ENCODE measurements around the gene AGER. TPM values are rescaled to one million over a fixed set of nuclear protein-coding genes. Genes with fewer than 3 reads are reported as not detected.
"Not testable (repeated sequence)": the region's sequence is repeated elsewhere in the genome, so short reads cannot be mapped to it uniquely, and the experiment has no call there.

The AGER gene
- total RNA-seq, 1 donor from 2014 or later: 24.1 TPM

DNA sequence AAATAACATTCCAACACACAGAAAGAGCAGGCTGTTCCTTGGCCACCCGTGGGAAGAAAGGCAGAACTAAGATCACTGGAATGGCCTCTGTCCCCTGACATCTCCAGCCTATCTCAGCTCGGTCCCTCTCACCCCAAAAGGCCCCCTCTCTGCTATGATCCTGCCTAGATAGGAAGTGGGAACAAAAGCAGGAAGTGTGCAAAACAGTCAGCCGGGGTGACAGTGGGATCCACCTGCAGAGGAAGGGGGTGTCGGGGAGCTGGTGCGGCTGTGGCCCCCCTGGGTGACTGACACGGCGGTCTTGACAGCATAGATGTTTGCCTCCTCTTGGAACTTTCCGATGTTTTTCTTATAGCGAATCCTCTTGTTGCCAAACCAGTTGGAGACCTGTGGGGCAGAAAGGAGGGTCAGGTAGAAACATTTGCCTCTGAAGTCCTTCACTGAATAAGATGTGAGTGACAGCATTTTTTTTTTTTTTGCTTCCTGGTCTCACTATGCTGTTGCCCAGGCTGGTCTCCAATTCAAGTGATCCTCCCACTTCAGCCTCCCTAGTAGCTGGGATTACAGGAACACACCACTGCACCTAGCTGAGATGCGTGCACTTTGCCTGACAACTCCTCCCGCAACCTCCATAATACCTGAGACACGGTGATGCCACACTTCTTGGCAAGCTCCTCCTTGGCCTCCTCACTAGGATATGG, 3.1 kb upstream of the AGER start:
- peak overlapping the region; percentile 89 for H3K27ac Mint-ChIP-seq
- peak overlapping the region; percentile 31 for H3K4me3 Mint-ChIP-seq
- peaks cover 56% of the 10 kb centered on the region for H3K36me3 Mint-ChIP-seq (ENCODE audit: low read depth)
- intact Hi-C loops (cut with micrococcal nuclease): no loop called here
- no peaks in the 10 kb centered on the region for H3K27me3 Mint-ChIP-seq
- H3K4me1 Mint-ChIP-seq: peaks cover 51% of the 10 kb centered on the region
- no peak for DNase-seq
- H3K9me3 Mint-ChIP-seq: no peaks in the 10 kb centered on the region

DNA sequence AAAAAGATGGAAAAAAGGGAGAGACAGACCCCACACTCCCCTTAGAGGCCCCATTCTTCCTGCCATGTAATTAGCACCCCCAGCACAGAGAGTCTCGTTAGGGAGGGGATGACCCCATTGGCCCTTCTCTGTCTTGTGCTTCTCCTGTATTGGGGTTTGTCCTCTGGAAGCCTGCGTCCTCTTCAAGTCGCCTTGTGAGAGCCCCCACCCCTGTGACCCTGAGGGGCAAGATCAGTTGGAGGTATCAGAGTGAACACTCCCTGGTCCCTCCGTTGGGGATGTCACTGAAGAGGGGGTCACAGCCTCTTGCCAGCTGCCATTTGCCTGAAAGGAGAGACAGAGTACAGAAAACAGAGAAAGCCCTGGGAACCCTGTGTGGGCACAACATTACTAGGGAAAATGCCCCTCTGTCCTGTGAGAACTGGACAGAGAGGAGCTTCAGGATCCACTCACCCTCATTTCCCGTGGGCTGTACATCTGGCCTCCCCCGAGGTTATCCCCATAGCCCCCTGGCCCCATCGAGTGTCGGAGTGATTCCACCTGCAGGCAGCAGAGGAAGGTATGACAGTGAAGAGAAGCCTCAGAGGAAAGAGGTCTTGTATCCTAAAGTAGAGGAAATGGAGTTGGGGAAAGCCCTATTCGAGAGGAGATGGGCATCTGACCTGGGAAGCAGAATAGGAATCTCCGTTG, 2.2 kb upstream of the AGER start:
- Mint-ChIP-seq H3K4me3 (peak overlapping the region; percentile 46), H3K27ac (peak overlapping the region; percentile 89), H3K36me3 (ENCODE audit: low read depth) (peaks cover 62% of the 10 kb centered on the region), H3K4me1 (peaks cover 46% of the 10 kb centered on the region)
- DNase-seq; intact Hi-C loops (cut with micrococcal nuclease); H3K9me3 Mint-ChIP-seq; H3K27me3 Mint-ChIP-seq: not testable (repeated sequence)

DNA sequence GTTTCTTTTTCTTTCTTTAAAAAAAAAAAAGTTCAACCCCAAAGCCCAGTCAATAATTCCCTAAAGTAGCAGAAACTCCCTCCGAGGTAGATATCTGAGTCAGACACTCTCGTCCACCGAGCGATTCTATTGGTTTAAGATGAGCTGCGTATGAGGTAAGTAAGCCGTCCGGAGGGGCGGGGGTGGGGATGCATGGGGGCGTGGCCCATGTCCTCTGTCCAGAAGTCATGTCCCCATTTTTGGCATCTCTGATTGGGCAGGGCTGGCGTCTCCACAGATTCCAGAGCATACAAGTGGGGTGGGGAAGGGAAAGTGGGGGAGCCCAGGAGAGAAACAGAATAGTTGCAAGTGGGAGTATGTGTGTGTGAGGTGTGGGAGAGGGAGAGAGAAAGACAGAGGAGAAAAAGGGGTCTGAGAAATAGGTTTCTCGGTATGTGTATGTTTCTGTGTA, 1.7 kb upstream of the AGER start:
- DNase-seq: peak; percentile 75
- intact Hi-C loops (cut with micrococcal nuclease); H3K9me3 Mint-ChIP-seq; H3K27me3 Mint-ChIP-seq: not testable (repeated sequence)
- peaks cover 65% of the 10 kb centered on the region for H3K36me3 Mint-ChIP-seq (ENCODE audit: low read depth)
- H3K4me1 Mint-ChIP-seq: peaks cover 44% of the 10 kb centered on the region
- H3K4me3 Mint-ChIP-seq: peak overlapping the region; percentile 46
- H3K27ac Mint-ChIP-seq: peak overlapping the region; percentile 89

DNA sequence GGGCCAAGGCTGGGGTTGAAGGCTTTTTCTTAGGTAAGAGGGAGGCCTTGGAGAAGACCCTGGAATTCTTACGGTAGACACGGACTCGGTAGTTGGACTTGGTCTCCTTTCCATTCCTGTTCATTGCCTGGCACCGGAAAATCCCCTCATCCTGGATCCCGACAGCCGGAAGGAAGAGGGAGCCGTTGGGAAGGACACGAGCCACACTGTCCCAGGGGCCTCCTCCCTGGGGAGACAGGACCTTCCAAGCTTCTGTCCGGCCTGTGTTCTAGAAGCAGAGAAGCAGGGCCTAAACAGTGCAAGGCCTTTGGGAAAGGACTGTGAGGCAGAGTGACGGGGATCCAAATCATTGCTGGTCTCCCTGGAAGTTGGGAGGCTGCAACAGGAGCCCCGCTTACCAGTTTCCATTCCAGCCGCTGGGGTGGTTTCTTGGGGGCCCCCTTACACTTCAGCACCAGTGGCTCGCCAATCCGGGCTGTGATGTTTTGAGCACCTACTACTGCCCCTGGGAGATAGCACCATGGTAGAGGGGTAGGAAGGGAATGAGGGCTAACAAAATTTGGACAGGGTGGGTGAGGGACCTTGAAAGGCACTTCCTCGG, 470 bp downstream of the AGER start:
- H3K4me3 Mint-ChIP-seq: no peak overlapping the region

DNA sequence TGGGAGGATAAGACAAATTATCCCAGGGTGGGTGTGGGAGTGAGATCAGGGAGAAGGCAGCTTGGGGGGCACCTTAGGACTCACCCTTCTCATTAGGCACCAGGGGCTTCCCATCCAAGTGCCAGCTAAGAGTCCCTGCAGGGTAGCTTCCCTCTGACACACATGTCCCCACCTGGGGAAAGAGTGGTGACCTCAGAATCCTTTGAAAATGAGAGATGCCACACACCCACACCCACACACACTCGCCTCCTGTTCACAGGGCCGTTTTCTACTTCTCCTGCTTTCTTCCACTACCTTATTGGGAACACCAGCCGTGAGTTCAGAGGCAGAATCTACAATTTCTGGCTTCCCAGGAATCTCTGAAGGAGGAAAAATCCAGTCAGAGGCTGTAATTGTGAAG, 1.0 kb downstream of the AGER start:
- Mint-ChIP-seq H3K4me3 (no peak overlapping the region), H3K4me1 (peaks cover 47% of the 10 kb centered on the region), H3K27me3 (no peaks in the 10 kb centered on the region), H3K27ac (peak overlapping the region; percentile 54), H3K9me3 (no peaks in the 10 kb centered on the region), H3K36me3 (ENCODE audit: low read depth) (peaks cover 68% of the 10 kb centered on the region)
- DNase-seq: no peak
- intact Hi-C loops (cut with micrococcal nuclease): no loop called here

More for the DNA sequence above, 470 bp downstream of the AGER start:
- intact Hi-C loops (cut with micrococcal nuclease): no loop called here
- no peaks in the 10 kb centered on the region for H3K27me3 Mint-ChIP-seq
- peaks cover 67% of the 10 kb centered on the region for H3K36me3 Mint-ChIP-seq (ENCODE audit: low read depth)
- DNase-seq: no peak
- no peaks in the 10 kb centered on the region for H3K9me3 Mint-ChIP-seq
- H3K4me1 Mint-ChIP-seq: peaks cover 48% of the 10 kb centered on the region
- H3K27ac Mint-ChIP-seq: peak overlapping the region; percentile 67

DNA sequence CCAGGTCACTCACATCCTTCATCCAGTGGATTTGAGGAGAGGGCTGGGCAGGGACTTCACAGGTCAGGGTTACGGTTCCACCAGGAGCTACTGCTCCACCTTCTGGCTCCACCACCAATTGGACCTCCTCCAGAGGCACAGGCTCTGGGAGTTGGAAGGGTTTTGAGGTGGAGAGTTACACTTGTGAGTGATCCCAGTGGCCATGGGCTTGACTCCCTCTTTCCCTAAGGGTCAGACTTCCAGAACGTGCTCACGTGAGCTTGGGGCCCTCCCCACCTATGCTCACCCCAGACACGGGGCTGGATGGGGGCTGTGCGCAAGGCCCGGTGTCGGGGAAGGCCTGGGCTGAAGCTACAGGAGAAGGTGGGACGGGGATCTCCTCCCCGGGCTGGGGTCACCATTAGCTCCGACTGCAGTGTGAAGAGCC, 1.5 kb downstream of the AGER start:
- intact Hi-C loops (cut with micrococcal nuclease): no loop called here
- peaks cover 66% of the 10 kb centered on the region for H3K36me3 Mint-ChIP-seq (ENCODE audit: low read depth)
- H3K9me3 Mint-ChIP-seq: no peaks in the 10 kb centered on the region
- no peaks in the 10 kb centered on the region for H3K27me3 Mint-ChIP-seq
- no peak overlapping the region for H3K4me3 Mint-ChIP-seq
- peak overlapping the region; percentile 54 for H3K27ac Mint-ChIP-seq
- peaks cover 48% of the 10 kb centered on the region for H3K4me1 Mint-ChIP-seq
- DNase-seq: no peak

DNA sequence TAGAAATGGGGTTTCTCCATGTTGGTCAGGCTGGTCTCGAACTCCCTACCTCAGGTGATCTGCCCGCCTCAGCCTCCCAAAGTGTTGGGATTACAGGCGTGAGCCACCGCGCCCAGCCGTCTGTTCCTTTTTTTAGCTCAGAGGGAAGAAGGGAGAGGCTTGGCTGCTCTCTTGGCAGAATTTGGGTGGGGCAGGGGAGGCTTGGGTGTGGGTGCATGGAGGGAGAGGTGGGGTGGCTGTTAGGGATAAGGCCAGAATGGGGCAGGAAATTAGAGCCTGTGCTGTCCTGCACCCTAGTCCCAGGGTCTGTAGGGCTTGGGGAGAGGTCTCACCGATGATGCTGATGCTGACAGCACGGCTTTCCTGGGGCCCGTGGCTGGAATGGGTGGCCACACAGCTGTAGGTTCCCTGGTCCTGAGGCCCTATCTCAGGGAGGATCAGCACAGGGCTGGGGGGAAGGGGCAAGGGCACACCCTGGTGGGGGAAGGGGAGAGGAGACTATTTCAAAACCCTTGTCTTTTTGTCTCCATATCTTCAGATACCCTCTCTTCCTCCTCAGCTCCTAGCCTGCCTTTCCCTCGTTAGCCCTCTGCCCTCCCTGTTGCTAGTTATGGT, 2.0 kb downstream of the AGER start:
- intact Hi-C loops (cut with micrococcal nuclease): no loop called here
- Mint-ChIP-seq H3K27ac (no peak overlapping the region), H3K4me1 (peaks cover 47% of the 10 kb centered on the region), H3K36me3 (ENCODE audit: low read depth) (peaks cover 61% of the 10 kb centered on the region), H3K9me3 (no peaks in the 10 kb centered on the region), H3K27me3 (no peaks in the 10 kb centered on the region), H3K4me3 (no peak overlapping the region)
- no peak for DNase-seq

DNA sequence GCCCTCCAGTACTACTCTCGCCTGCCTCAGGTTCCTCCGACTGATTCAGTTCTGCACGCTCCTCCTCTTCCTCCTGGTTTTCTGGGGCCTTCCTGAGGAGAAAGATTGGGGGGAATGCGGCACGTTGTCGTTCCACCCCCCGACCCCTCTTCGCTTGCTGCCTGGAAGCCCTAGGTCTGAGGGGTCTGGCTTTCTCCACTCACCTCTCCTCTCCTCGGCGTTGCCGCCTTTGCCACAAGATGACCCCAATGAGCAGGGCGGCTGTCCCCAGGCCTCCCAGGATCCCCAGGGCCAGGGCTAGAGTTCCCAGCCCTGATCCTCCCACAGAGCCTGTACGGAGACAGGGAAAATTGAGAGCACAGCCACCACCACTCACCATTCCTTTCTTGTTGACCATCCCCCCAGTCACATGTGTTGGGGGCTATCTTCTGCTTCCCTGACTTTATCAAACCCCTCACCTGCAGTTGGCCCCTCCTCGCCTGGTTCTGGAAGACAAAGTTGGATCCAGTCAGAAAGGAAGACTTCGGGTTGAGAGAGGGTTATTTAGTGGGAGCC, 2.8 kb downstream of the AGER start:
- Mint-ChIP-seq H3K27me3 (no peaks in the 10 kb centered on the region), H3K27ac (peak overlapping the region; percentile 55), H3K9me3 (no peaks in the 10 kb centered on the region), H3K4me1 (peaks cover 48% of the 10 kb centered on the region), H3K36me3 (ENCODE audit: low read depth) (peaks cover 53% of the 10 kb centered on the region), H3K4me3 (no peak overlapping the region)
- intact Hi-C loops (cut with micrococcal nuclease): no loop called here
- DNase-seq: no peak

DNA sequence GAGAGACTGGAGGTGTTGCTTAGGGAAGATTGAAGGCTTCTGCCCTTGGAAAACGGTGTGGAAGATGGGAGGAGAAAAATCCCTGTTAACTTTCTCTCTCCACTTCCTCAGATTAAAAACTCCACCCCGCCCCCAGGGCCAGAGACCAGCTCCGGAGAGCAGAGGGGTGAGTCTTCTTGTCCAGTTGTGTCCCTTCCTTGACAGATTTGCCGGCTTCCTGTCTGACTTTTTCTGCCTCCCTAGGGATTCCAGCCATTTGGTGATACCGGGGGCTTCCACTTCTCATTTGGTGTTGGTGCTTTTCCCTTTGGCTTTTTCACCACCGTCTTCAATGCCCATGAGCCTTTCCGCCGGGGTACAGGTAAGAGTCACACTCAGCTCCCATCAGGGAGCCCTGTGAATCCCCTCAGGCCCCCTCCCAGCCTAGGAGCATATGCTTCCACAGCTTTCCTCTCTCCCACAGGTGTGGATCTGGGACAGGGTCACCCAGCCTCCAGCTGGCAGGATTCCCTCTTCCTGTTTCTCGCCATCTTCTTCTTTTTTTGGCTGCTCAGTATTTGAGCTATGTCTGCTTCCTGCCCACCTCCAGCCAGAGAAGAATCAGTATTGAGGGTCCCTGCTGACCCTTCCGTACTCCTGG, 4.2 kb downstream of the AGER start:
- Mint-ChIP-seq H3K36me3 (ENCODE audit: low read depth) (peaks cover 44% of the 10 kb centered on the region), H3K4me1 (peaks cover 48% of the 10 kb centered on the region), H3K27ac (peak overlapping the region; percentile 95), H3K27me3 (no peaks in the 10 kb centered on the region), H3K9me3 (no peaks in the 10 kb centered on the region), H3K4me3 (peak overlapping the region; percentile 86)
- no peak for DNase-seq
- intact Hi-C loops (cut with micrococcal nuclease): loop anchor here (5.0 to 10.0 kb wide), 5 partner anchors 223 to 1235 kb away; partner anchors contain the start of genes BRD2, CUTA, HSD17B8 and NELFE

DNA sequence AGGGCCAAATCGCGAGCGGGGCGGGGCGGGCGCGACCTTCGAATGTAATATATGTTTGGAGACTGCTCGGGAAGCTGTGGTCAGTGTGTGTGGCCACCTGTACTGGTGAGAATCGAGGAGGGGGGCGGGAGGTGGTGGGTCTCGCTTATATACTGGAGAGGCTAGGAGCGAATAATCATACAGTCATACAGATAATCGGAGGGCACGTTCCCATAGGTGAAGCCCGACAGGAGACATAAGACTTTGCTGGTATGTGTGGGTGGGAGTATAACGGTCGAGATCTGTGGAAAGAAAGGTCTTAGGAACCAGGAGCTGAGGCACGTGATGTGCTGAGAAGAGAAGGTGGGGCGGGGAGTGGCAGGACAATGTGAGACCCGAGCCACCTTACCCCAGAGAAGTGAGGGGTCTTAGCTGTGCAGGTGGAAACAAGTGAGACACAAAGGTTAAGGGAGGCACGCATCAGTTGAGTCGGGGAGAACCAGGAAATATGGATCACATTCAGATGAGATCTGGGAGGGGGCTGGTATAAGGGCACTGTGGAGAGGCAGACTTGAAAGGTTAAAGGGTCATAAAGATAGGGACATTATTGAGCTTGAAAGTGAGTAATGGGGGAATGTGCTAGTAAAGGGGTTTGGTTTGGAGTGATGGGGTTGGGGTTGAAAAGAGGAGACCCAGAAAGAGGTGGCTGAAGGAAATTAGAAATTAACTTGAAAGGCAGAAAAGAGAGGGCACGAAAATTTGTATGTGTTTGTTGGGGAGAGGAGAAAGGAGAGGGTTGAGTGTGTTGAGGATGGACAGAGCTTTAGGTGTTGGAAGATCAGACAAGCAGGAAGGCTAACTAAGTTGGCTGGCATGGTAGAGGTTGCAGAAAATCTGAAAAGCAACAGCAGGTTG, 5.3 kb downstream of the AGER start:
- peak; percentile 71 for DNase-seq
- H3K36me3 Mint-ChIP-seq (ENCODE audit: low read depth): peaks cover 38% of the 10 kb centered on the region
- H3K27me3 Mint-ChIP-seq: no peaks in the 10 kb centered on the region
- H3K4me3 Mint-ChIP-seq: peak overlapping the region; percentile 86
- H3K4me1 Mint-ChIP-seq: peaks cover 53% of the 10 kb centered on the region
- H3K27ac Mint-ChIP-seq: peak overlapping the region; percentile 95
- intact Hi-C loops (cut with micrococcal nuclease): loop anchor here (1.0 to 10.0 kb wide), 8 partner anchors 12 to 1236 kb away; partner anchors contain the start of genes ATF6B, BRD2, CUTA and HSD17B8
- H3K9me3 Mint-ChIP-seq: no peaks in the 10 kb centered on the region

DNA sequence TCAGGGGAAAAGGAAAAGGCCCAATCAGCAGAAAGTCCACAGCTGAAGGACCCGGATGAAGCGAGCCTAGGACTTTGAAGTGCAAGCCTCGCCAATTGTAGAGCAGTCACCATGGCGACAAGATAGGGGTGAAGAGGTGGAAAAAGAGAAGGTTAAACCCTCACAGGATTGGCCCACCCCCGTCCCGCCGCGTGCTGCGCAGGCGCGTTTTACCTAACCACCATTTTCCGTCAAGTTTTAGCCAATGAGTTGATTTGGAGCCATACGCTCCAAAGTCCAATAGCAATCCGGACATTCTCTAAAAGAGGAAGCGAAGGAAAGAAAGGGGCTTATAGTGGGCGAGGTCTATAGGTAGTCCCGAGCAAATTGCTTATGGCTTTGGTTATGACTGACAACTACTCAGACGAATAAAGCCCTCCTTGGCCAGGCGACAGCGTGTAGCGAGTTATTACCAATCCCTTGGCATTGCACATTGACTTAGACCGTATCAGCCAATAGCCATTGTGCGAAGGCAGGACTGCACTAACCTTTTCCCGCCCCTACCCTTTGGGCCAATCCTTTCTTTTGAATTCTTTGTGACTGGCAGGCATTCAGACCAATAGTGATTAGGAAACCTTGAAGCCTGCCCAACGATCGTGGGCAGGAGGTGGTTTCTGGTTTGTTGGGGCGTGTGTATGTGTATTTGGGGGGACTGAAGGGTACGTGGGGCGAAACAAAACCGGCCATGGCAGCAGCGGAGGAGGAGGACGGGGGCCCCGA, 6.1 kb downstream of the AGER start, which contains the start of gene RNF5:
TSS of gene RNF5 (plus strand) at position 618 of the 759 bp plus-strand sequence. CDS start at position 725, 107 bp downstream.
- intact Hi-C loops (cut with micrococcal nuclease): loop anchor here (1.0 to 10.0 kb wide), 8 partner anchors 12 to 1237 kb away; partner anchors contain the start of genes ATF6B, BRD2, CUTA and HSD17B8
- no peaks in the 10 kb centered on the region for H3K27me3 Mint-ChIP-seq
- H3K36me3 Mint-ChIP-seq (ENCODE audit: low read depth): peaks cover 35% of the 10 kb centered on the region
- H3K4me3 Mint-ChIP-seq: peak within 1 kb of the TSS; percentile 86
- peak within 1 kb of the TSS; percentile 95 for H3K27ac Mint-ChIP-seq
- DNase-seq: peak; percentile 98
- H3K9me3 Mint-ChIP-seq: no peaks in the 10 kb centered on the region
- peaks cover 59% of the 10 kb centered on the region for H3K4me1 Mint-ChIP-seq
